HCT116 (cell line): ENCODE data around the gene RIPK4.

Experiments
- EZH2phosphoT487 ChIP-seq: fragments of 200-600 bp; IDR thresholded peaks from 2 replicates; pipeline ENCODE4 v1.6.1; 2018; ENCODE audit warnings: antibody characterized with exemption, borderline replicate concordance
- POLR2A ChIP-seq: IDR thresholded peaks from 2 replicates; pipeline ENCODE4 v1.7.0; 2011; ENCODE audit warnings: borderline replicate concordance; ENCODE audit not compliant: insufficient read depth, insufficient read length; ENCODE audit errors: extremely low read depth
- POLR2AphosphoS5 ChIP-seq: IDR thresholded peaks from 2 replicates; pipeline ENCODE4 v1.6.1; 2011; ENCODE audit warnings: mild to moderate bottlenecking, low read depth, low read length, moderate library complexity
- TF ChIP-seq, protein P1 (sequence below), 3 experiments: fragments of 200-600 bp in 1 of 3; sonication (generic) in 1 of 3; IDR thresholded peaks in 2 of 3; conservative IDR thresholded peaks in 1 of 3; 2 replicates each; pipeline ENCODE4 v1.5.1; 2012 to 2017; ENCODE audit warnings: low read depth in 2 of 3, low read length in 2 of 3, antibody characterized with exemption in 1 of 3, borderline replicate concordance in 1 of 3, control low read depth in 1 of 3, mild to moderate bottlenecking in 1 of 3, mixed read lengths in 1 of 3, mixed run types in 1 of 3, moderate library complexity in 1 of 3; ENCODE audit not compliant: insufficient read depth in 1 of 3
- TF ChIP-seq, protein P2 (sequence below): IDR thresholded peaks from 2 replicates; pipeline ENCODE4 v1.6.1; 2011; ENCODE audit warnings: mild to moderate bottlenecking, low read length, moderate library complexity; ENCODE audit not compliant: insufficient replicate concordance; ENCODE audit errors: extremely low read depth

DNA sequence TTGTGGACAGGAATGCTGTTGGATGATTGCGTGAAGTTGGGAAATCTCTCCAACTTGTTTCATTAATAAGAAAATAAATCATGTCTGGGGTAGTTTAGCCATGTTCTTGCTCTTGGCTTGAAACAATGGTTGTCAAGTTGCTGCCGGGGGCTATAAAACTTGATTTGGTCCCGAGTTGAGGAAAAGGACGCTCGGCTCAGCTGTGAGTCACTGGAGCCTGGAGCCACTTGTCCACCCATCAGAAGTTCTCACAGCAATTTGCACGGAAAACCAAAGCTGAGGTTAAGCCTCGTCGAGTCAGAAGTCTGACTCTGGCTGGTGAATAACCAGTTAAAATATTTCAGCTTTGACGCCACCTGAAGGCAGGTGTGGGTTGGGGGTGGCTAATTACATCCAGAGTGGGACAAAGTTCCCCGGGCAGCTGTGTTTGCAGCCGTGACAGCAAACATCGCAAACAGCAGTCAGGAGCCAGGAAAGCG lies 19.7 kb upstream of the RIPK4 start:
- TF ChIP-seq POLR2AphosphoS5 (no peak), EZH2phosphoT487 (no peak), POLR2A (no peak)
- TF ChIP-seq, protein P1, sequence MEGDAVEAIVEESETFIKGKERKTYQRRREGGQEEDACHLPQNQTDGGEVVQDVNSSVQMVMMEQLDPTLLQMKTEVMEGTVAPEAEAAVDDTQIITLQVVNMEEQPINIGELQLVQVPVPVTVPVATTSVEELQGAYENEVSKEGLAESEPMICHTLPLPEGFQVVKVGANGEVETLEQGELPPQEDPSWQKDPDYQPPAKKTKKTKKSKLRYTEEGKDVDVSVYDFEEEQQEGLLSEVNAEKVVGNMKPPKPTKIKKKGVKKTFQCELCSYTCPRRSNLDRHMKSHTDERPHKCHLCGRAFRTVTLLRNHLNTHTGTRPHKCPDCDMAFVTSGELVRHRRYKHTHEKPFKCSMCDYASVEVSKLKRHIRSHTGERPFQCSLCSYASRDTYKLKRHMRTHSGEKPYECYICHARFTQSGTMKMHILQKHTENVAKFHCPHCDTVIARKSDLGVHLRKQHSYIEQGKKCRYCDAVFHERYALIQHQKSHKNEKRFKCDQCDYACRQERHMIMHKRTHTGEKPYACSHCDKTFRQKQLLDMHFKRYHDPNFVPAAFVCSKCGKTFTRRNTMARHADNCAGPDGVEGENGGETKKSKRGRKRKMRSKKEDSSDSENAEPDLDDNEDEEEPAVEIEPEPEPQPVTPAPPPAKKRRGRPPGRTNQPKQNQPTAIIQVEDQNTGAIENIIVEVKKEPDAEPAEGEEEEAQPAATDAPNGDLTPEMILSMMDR (IDR thresholded peaks at IDR 0.05 in 2 of 3, conservative IDR thresholded peaks at IDR 0.05 in 1 of 3; ENCODE audit: borderline replicate concordance in 1 of 3, insufficient read depth in 1 of 3, low read depth in 2 of 3, low read length in 2 of 3): no peak
- TF ChIP-seq, protein P2, sequence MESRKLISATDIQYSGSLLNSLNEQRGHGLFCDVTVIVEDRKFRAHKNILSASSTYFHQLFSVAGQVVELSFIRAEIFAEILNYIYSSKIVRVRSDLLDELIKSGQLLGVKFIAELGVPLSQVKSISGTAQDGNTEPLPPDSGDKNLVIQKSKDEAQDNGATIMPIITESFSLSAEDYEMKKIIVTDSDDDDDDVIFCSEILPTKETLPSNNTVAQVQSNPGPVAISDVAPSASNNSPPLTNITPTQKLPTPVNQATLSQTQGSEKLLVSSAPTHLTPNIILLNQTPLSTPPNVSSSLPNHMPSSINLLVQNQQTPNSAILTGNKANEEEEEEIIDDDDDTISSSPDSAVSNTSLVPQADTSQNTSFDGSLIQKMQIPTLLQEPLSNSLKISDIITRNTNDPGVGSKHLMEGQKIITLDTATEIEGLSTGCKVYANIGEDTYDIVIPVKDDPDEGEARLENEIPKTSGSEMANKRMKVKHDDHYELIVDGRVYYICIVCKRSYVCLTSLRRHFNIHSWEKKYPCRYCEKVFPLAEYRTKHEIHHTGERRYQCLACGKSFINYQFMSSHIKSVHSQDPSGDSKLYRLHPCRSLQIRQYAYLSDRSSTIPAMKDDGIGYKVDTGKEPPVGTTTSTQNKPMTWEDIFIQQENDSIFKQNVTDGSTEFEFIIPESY: no peak
